ENCODE results near the gene ACOXL. TPM values are rescaled to one million over a fixed set of nuclear protein-coding genes. Genes with fewer than 3 reads are reported as not detected.

Gene ACOXL
- total RNA-seq, 1 donor = not detected

- Histone ChIP-seq H4K20me1 (ENCODE audit: insufficient read depth, low read length) (no peaks in the 10 kb centered on the region), H3K4me1 (ENCODE audit: insufficient read depth, low read length) (no peaks in the 10 kb centered on the region), H3K4me2 (ENCODE audit: insufficient read depth, low read length) (no peak overlapping the region), H3K27me3 (ENCODE audit: insufficient read depth, low read length) (peaks cover 56% of the 10 kb centered on the region), H3K79me2 (ENCODE audit: insufficient read depth, low read length) (no peaks in the 10 kb centered on the region), H3K9me3 (ENCODE audit: low read depth, low read length) (no peaks in the 10 kb centered on the region), H3K4me3 (ENCODE audit: insufficient read depth, low read length) (no peak overlapping the region), H3K27ac (ENCODE audit: low read depth, low read length) (no peak overlapping the region), H2AFZ (ENCODE audit: low read length) (no peak overlapping the region), H3K36me3 (ENCODE audit: insufficient read depth, low read length) (no peaks in the 10 kb centered on the region)
- DNase-seq (ENCODE audit: insufficient read length, low spot score, missing footprints) = no peak
- TF ChIP-seq CTCF (IDR thresholded peaks at IDR 0.05; ENCODE audit: extremely low read depth, low read depth, low read length) = no peak
Observed at GRCh38 chr2:110702514-110703380, 29.6 kb upstream of the ACOXL start.

GRCh38 chr2:110707386-110707965, 24.9 kb upstream of the ACOXL start:
- Histone ChIP-seq H3K4me1 (ENCODE audit: insufficient read depth, low read length) (no peaks in the 10 kb centered on the region), H4K20me1 (ENCODE audit: insufficient read depth, low read length) (no peaks in the 10 kb centered on the region), H2AFZ (ENCODE audit: low read length) (no peak overlapping the region), H3K27ac (ENCODE audit: low read depth, low read length) (no peak overlapping the region), H3K79me2 (ENCODE audit: insufficient read depth, low read length) (no peaks in the 10 kb centered on the region), H3K27me3 (ENCODE audit: insufficient read depth, low read length) (peaks cover 82% of the 10 kb centered on the region), H3K9me3 (ENCODE audit: low read depth, low read length) (no peaks in the 10 kb centered on the region), H3K36me3 (ENCODE audit: insufficient read depth, low read length) (no peaks in the 10 kb centered on the region), H3K4me3 (ENCODE audit: insufficient read depth, low read length) (no peak overlapping the region), H3K4me2 (ENCODE audit: insufficient read depth, low read length) (no peak overlapping the region)
- no peak for DNase-seq (ENCODE audit: insufficient read length, low spot score, missing footprints)
- TF ChIP-seq CTCF (IDR thresholded peaks at IDR 0.05; ENCODE audit: extremely low read depth, low read depth, low read length) = no peak

GRCh38 chr2:110708455-110708854, 23.9 kb upstream of the ACOXL start:
- Histone ChIP-seq H3K4me1 (ENCODE audit: insufficient read depth, low read length) (no peaks in the 10 kb centered on the region), H3K9me3 (ENCODE audit: low read depth, low read length) (no peaks in the 10 kb centered on the region), H4K20me1 (ENCODE audit: insufficient read depth, low read length) (no peaks in the 10 kb centered on the region), H3K79me2 (ENCODE audit: insufficient read depth, low read length) (no peaks in the 10 kb centered on the region), H3K27ac (ENCODE audit: low read depth, low read length) (no peak overlapping the region), H3K36me3 (ENCODE audit: insufficient read depth, low read length) (no peaks in the 10 kb centered on the region), H3K4me3 (ENCODE audit: insufficient read depth, low read length) (no peak overlapping the region), H3K4me2 (ENCODE audit: insufficient read depth, low read length) (no peak overlapping the region), H3K27me3 (ENCODE audit: insufficient read depth, low read length) (peaks cover 82% of the 10 kb centered on the region), H2AFZ (ENCODE audit: low read length) (no peak overlapping the region)
- no peak for TF ChIP-seq CTCF (IDR thresholded peaks at IDR 0.05; ENCODE audit: extremely low read depth, low read depth, low read length)
- no peak for DNase-seq (ENCODE audit: insufficient read length, low spot score, missing footprints)

GRCh38 chr2:110712737-110713136, 19.6 kb upstream of the ACOXL start:
- H3K79me2 ChIP-seq (ENCODE audit: insufficient read depth, low read length) = no peaks in the 10 kb centered on the region

More at GRCh38 chr2:110712737-110713136, 19.6 kb upstream of the ACOXL start:
- no peaks in the 10 kb centered on the region for H4K20me1 ChIP-seq (ENCODE audit: insufficient read depth, low read length)
- H3K4me3 ChIP-seq (ENCODE audit: insufficient read depth, low read length) = no peak overlapping the region
- H3K27me3 ChIP-seq (ENCODE audit: insufficient read depth, low read length) = peaks cover 67% of the 10 kb centered on the region
- peaks cover 5% of the 10 kb centered on the region for H3K4me1 ChIP-seq (ENCODE audit: insufficient read depth, low read length)
- H2AFZ ChIP-seq (ENCODE audit: low read length) = no peak overlapping the region
- H3K27ac ChIP-seq (ENCODE audit: low read depth, low read length) = no peak overlapping the region
- H3K4me2 ChIP-seq (ENCODE audit: insufficient read depth, low read length) = no peak overlapping the region
- TF ChIP-seq CTCF (IDR thresholded peaks at IDR 0.05; ENCODE audit: extremely low read depth, low read depth, low read length) = no peak
- no peaks in the 10 kb centered on the region for H3K9me3 ChIP-seq (ENCODE audit: low read depth, low read length)
- DNase-seq (ENCODE audit: insufficient read length, low spot score, missing footprints) = no peak
- H3K36me3 ChIP-seq (ENCODE audit: insufficient read depth, low read length) = no peaks in the 10 kb centered on the region
